H9 (cell line): ENCODE results near the gene NPNT. TPM values are rescaled to one million over a fixed set of nuclear protein-coding genes. Genes with fewer than 3 reads are reported as not detected.

ENCODE experiments used
- DNase-seq: peaks from one replicate; pipeline ENCODE4 v3.0.0-alpha.2; 2017
- H2AFZ ChIP-seq: one replicate; pipeline ENCODE4 v1.6.1; 2013; ENCODE audit warnings: mild to moderate bottlenecking, low read length, control low read depth, moderate library complexity
- H2AK5ac ChIP-seq: 2 replicates; pipeline ENCODE4 v1.6.1; 2013; ENCODE audit warnings: low read length, control low read depth, mixed read lengths; ENCODE audit not compliant: insufficient read length
- H2BK120ac ChIP-seq: one replicate; pipeline ENCODE4 v1.6.1; 2013; ENCODE audit warnings: low read depth, mild to moderate bottlenecking, low read length, control low read depth, inconsistent platforms; ENCODE audit not compliant: poor library complexity, severe bottlenecking
- H2BK12ac ChIP-seq: 2 replicates; pipeline ENCODE4 v1.6.1; 2013; ENCODE audit warnings: low read length, control low read depth, mixed read lengths, low read depth; ENCODE audit not compliant: insufficient read length
- H2BK15ac ChIP-seq: 2 replicates; pipeline ENCODE4 v1.6.1; 2013; ENCODE audit warnings: low read depth, low read length, control low read depth
- H2BK20ac ChIP-seq: one replicate; pipeline ENCODE4 v1.6.1; 2013; ENCODE audit warnings: low read depth, mild to moderate bottlenecking, low read length, control low read depth, inconsistent platforms; ENCODE audit not compliant: poor library complexity, severe bottlenecking
- H2BK5ac ChIP-seq: 2 replicates; pipeline ENCODE4 v1.6.1; 2013; ENCODE audit warnings: low read length, control low read depth, mixed read lengths; ENCODE audit not compliant: insufficient read length
- H3K14ac ChIP-seq: 2 replicates; pipeline ENCODE4 v1.6.1; 2013; ENCODE audit warnings: low read length, control low read depth; ENCODE audit not compliant: insufficient read depth
- H3K18ac ChIP-seq: 2 replicates; pipeline ENCODE4 v1.6.1; 2013; ENCODE audit warnings: low read depth, mild to moderate bottlenecking, mixed read lengths, low read length, control low read depth; ENCODE audit not compliant: insufficient read length
- H3K23ac ChIP-seq: 2 replicates; pipeline ENCODE4 v1.6.1; 2013; ENCODE audit warnings: low read length, control low read depth, mixed read lengths, low read depth; ENCODE audit not compliant: insufficient read length
- H3K23me2 ChIP-seq: 2 replicates; pipeline ENCODE4 v1.6.1; 2013; ENCODE audit warnings: low read depth, mild to moderate bottlenecking, mixed read lengths, low read length, control low read depth; ENCODE audit not compliant: insufficient read length, poor library complexity, severe bottlenecking
- H3K27ac ChIP-seq: 2 replicates; pipeline ENCODE4 v1.5.1; 2013; ENCODE audit warnings: low read length, control low read depth, mixed read lengths, low read depth; ENCODE audit not compliant: insufficient read length
- H3K27me3 ChIP-seq: 2 replicates; pipeline ENCODE4 v1.6.1; 2013; ENCODE audit warnings: low read length, control low read depth, inconsistent platforms; ENCODE audit not compliant: insufficient read depth
- H3K4ac ChIP-seq: 2 replicates; pipeline ENCODE4 v1.6.1; 2013; ENCODE audit warnings: low read depth, mild to moderate bottlenecking, control low read depth, inconsistent platforms, low read length, moderate library complexity
- H3K4me1 ChIP-seq: 2 replicates; pipeline ENCODE4 v1.6.1; 2013; ENCODE audit warnings: low read length, control low read depth, inconsistent platforms; ENCODE audit not compliant: insufficient read depth
- H3K4me2 ChIP-seq: 2 replicates; pipeline ENCODE4 v1.6.1; 2013; ENCODE audit warnings: low read length, control low read depth, mixed read lengths; ENCODE audit not compliant: insufficient read length, insufficient read depth
- H3K56ac ChIP-seq: 2 replicates; pipeline ENCODE4 v1.6.1; 2013; ENCODE audit warnings: low read depth, mild to moderate bottlenecking, mixed read lengths, low read length, control low read depth; ENCODE audit not compliant: insufficient read length
- H3K79me1 ChIP-seq: 2 replicates; pipeline ENCODE4 v1.6.1; 2013; ENCODE audit warnings: low read depth, mild to moderate bottlenecking, moderate library complexity, low read length, control low read depth, inconsistent platforms; ENCODE audit not compliant: insufficient read depth, poor library complexity, severe bottlenecking
- H3K79me2 ChIP-seq: 2 replicates; pipeline ENCODE4 v1.6.1; 2013; ENCODE audit warnings: low read length, control low read depth, inconsistent platforms; ENCODE audit not compliant: insufficient read depth
- H3K9ac ChIP-seq: 2 replicates; pipeline ENCODE4 v1.6.1; 2013; ENCODE audit warnings: low read length, control low read depth, mixed read lengths; ENCODE audit not compliant: insufficient read length; ENCODE audit errors: extremely low read depth
- H3K9me3 ChIP-seq: one replicate; pipeline ENCODE4 v1.6.1; 2013; ENCODE audit warnings: low read depth, low read length, inconsistent platforms; ENCODE audit not compliant: control insufficient read depth
- H3T11ph ChIP-seq: one replicate; pipeline ENCODE4 v1.6.1; 2013; ENCODE audit warnings: mild to moderate bottlenecking, low read length, control low read depth, inconsistent platforms
- H4K20me1 ChIP-seq: one replicate; pipeline ENCODE4 v1.6.1; 2013; ENCODE audit not compliant: control insufficient read depth, insufficient read length, insufficient read depth
- H4K5ac ChIP-seq: 2 replicates; pipeline ENCODE4 v1.6.1; 2013; ENCODE audit warnings: low read depth, mild to moderate bottlenecking, mixed read lengths, low read length, control low read depth; ENCODE audit not compliant: insufficient read length
- H4K8ac ChIP-seq: replicated peaks from 2 replicates; pipeline ENCODE4 v1.6.1; 2013; ENCODE audit warnings: low read length, control low read depth, mixed read lengths, low read depth; ENCODE audit not compliant: insufficient read length
- H4K91ac ChIP-seq: 2 replicates; pipeline ENCODE4 v1.6.1; 2013; ENCODE audit warnings: low read depth, mild to moderate bottlenecking, moderate library complexity, mixed read lengths, low read length, control low read depth; ENCODE audit not compliant: insufficient read length
- H3K27ac Mint-ChIP-seq, 3 experiments: 2 replicates in 2 of 3; 3 replicates in 1 of 3; pipeline ENCODE4 v1.8.0; 2020 to 2021; ENCODE audit warnings: mixed read lengths in 3 of 3, mild to moderate bottlenecking in 1 of 3, moderate library complexity in 1 of 3
- H3K27me3 Mint-ChIP-seq: 2 replicates; pipeline ENCODE4 v1.8.0; 2021; ENCODE audit warnings: low read depth, mild to moderate bottlenecking, moderate library complexity, mixed read lengths
- H3K36me3 Mint-ChIP-seq, 3 experiments: 2 replicates in 2 of 3; 3 replicates in 1 of 3; pipeline ENCODE4 v1.8.0; 2020 to 2021; ENCODE audit warnings: low read depth in 3 of 3, mixed read lengths in 3 of 3; ENCODE audit not compliant: insufficient read depth in 1 of 3
- H3K4me1 Mint-ChIP-seq, 2 experiments: 2 replicates each; pipeline ENCODE4 v1.8.0; 2020; ENCODE audit warnings: mixed read lengths in 2 of 2
- H3K4me3 Mint-ChIP-seq, 2 experiments: 2 replicates in 1 of 2; 3 replicates in 1 of 2; pipeline ENCODE4 v1.8.0; 2020 to 2021; ENCODE audit warnings: mild to moderate bottlenecking in 2 of 2, mixed read lengths in 2 of 2, moderate library complexity in 1 of 2
- H3K9me3 Mint-ChIP-seq, 2 experiments: 2 replicates in 1 of 2; 3 replicates in 1 of 2; pipeline ENCODE4 v1.8.0; 2020; ENCODE audit warnings: mild to moderate bottlenecking in 2 of 2, mixed read lengths in 2 of 2, moderate library complexity in 1 of 2
- CTCF ChIP-seq: fragments of 200-600 bp; sonication (generic); conservative IDR thresholded peaks from 3 replicates; pipeline ENCODE4 v1.8.0; 2021; ENCODE audit warnings: antibody characterized with exemption, mild to moderate bottlenecking
- total RNA-seq: library from RNA; stranded (reverse); gene quantifications from 2 replicates; pipeline ENCODE4 v1.2.1, GENCODE V29; 2021

The NPNT gene
- total RNA-seq, 1 experiment from 2014 or later = 0.37 TPM

GRCh38 chr4:105875233-105875632, 20.0 kb upstream of the NPNT start:
- Histone ChIP-seq H2BK120ac (no peak overlapping the region), H3K9me3 (no peaks in the 10 kb centered on the region), H3K79me1 (no peaks in the 10 kb centered on the region), H3K9ac (no peak overlapping the region), H2BK20ac (no peak overlapping the region), H3K4ac (no peak overlapping the region), H4K20me1 (no peaks in the 10 kb centered on the region), H3K56ac (no peak overlapping the region), H3K4me2 (no peak overlapping the region), H2BK12ac (no peak overlapping the region), H4K5ac (no peak overlapping the region), H3K4me1 (no peaks in the 10 kb centered on the region), H3K79me2 (no peaks in the 10 kb centered on the region), H2BK5ac (no peak overlapping the region), H3K27me3 (no peaks in the 10 kb centered on the region), H2BK15ac (no peak overlapping the region), H4K91ac (no peak overlapping the region), H2AFZ (no peak overlapping the region), H2AK5ac (no peak overlapping the region), H3K14ac (no peak overlapping the region), H3T11ph (no peak overlapping the region), H3K27ac (no peak overlapping the region), H3K18ac (no peak overlapping the region), H3K23ac (no peak overlapping the region), H4K8ac (no peak overlapping the region), H3K23me2 (no peaks in the 10 kb centered on the region)
- Mint-ChIP-seq H3K9me3 (peaks cover 6 to 8% of the 10 kb centered on the region in 2 experiments; a peak in 4 of 5 replicates), H3K27ac (no peak overlapping the region), H3K27me3 (no peaks in the 10 kb centered on the region), H3K36me3 (peaks cover 0 to 7% (median 0%) of the 10 kb centered on the region in 3 experiments; a peak in 1 of 7 replicates), H3K4me3 (no peak overlapping the region), H3K4me1 (peaks cover 12 to 14% of the 10 kb centered on the region in 2 experiments)
- TF ChIP-seq CTCF = no peak
- no peak for DNase-seq
